Brain microvascular endothelial cell (primary cell): ENCODE measurements around the gene KIAA1191.
"Not testable (repeated sequence)": the region's sequence is repeated elsewhere in the genome, so short reads cannot be mapped to it uniquely, and the experiment has no call there.

Source experiments
- DNase-seq: peaks from one replicate; pipeline ENCODE4 v3.0.0-alpha.2; 2020
- H3K27ac ChIP-seq: fragments of 250-450 bp; sonication (Bioruptor Pico); 2 replicates; pipeline ENCODE4 v1.5.1; 2020; ENCODE audit warnings: mild to moderate bottlenecking, moderate library complexity
- H3K27me3 ChIP-seq: fragments of 250-450 bp; sonication (Bioruptor Pico); replicated peaks from 2 replicates; pipeline ENCODE4 v1.5.1; 2020; ENCODE audit warnings: mild to moderate bottlenecking
- H3K36me3 ChIP-seq: fragments of 250-450 bp; sonication (Bioruptor Pico); replicated peaks from 2 replicates; pipeline ENCODE4 v1.5.1; 2020; ENCODE audit warnings: mild to moderate bottlenecking
- H3K4me3 ChIP-seq: 2 replicates; pipeline ENCODE4 v1.5.1; 2011; ENCODE audit warnings: low read depth, mild to moderate bottlenecking, control low read depth, low read length, moderate library complexity
- CTCF ChIP-seq: IDR thresholded peaks from 2 replicates; pipeline ENCODE4 v1.5.1; 2011; ENCODE audit warnings: low read depth, mild to moderate bottlenecking, moderate library complexity, low read length, control low read depth, inconsistent platforms; ENCODE audit errors: missing control alignments
- in situ Hi-C: cut with HindIII; loops from 2 replicates; pipeline ENCODE4 v1.10.0; 2017; ENCODE audit warnings: low sequenced_read_pairs, low pct_ligation_motif_present

KIAA1191 gene, protein sequence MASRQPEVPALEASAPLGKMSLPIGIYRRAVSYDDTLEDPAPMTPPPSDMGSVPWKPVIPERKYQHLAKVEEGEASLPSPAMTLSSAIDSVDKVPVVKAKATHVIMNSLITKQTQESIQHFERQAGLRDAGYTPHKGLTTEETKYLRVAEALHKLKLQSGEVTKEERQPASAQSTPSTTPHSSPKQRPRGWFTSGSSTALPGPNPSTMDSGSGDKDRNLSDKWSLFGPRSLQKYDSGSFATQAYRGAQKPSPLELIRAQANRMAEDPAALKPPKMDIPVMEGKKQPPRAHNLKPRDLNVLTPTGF

GRCh38 chr5:176361437-176362232, at the start of gene KIAA1191:
KIAA1191 (minus strand) TSS chr5:176361764; CDS start chr5:176359508, 2,256 bp downstream.
- Histone ChIP-seq H3K27me3 (no peaks in the 10 kb centered on the region), H3K27ac (peak within 1 kb of the TSS; percentile 36), H3K4me3 (peak within 1 kb of the TSS; percentile 96), H3K36me3 (peaks cover 8% of the 10 kb centered on the region)
- TF ChIP-seq CTCF, result peak; percentile 36
- peak; percentile 94 for DNase-seq
- in situ Hi-C loops, result no loop called here

DNA sequence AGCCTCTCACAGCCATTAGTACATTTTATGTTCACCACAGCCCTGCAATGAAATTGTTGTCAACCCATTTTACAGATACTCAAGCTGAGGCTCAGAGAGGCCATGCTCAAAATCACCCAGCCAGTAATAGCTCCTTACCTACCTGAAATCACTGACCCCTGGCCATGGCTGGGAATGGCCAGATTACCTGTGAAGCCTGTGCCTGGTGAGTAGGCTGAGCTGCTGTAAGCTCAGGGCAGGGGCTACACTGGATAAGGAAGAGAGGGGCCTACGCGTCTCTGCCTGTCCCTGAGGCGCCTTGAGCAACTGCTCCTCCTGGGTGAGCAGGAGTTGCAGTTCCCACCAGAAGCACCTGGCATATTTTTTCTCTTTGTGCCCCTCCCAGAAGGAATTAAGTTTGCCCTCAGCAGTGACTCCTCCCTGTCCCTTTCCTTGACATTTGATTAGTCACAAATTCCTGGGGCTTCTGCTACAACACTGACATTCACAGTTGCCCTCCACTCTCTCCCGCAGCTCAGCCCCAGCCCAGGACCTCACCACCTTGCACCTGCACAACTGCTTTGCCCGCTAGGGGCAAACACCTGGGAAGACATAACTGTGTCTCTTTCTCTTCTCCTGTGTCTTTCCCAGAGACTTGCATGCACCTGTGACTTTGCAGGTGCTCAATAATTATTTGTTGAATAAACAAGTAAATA, 49.1 kb upstream of the KIAA1191 start:
- no peak overlapping the region for H3K27ac ChIP-seq
- no peaks in the 10 kb centered on the region for H3K27me3 ChIP-seq
- H3K36me3 ChIP-seq, result peaks cover 12% of the 10 kb centered on the region
- in situ Hi-C loops, result no loop called here
- no peak for TF ChIP-seq CTCF
- no peak overlapping the region for H3K4me3 ChIP-seq
- no peak for DNase-seq

DNA sequence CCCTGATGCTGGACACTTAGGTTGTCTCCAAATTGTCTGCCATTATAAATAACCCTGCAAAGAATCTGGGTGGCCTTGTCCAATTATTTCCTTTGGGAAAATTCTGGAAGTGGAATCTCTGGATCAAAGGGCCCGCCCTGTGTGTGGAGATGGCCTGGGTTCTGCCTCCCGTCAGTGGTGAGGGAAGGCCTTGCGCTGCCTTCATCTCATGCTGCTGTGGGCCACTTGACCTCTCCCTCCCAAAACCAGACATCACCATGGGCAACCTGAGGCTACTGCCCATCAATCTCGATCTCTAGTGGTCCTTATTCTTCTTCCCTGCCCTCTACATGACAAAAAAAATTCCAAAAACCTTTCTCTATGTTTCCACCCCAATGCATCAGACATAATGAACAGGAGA, 48.2 kb upstream of the KIAA1191 start:
- no peak overlapping the region for H3K4me3 ChIP-seq
- no peak for DNase-seq
- peaks cover 14% of the 10 kb centered on the region for H3K36me3 ChIP-seq
- in situ Hi-C loops, result no loop called here
- H3K27ac ChIP-seq, result no peak overlapping the region
- no peak for TF ChIP-seq CTCF
- no peaks in the 10 kb centered on the region for H3K27me3 ChIP-seq

GRCh38 chr5:176408590-176408989, 47.0 kb upstream of the KIAA1191 start:
- no peak for TF ChIP-seq CTCF
- peaks cover 14% of the 10 kb centered on the region for H3K36me3 ChIP-seq
- in situ Hi-C loops, result no loop called here
- no peak overlapping the region for H3K27ac ChIP-seq
- no peak for DNase-seq
- H3K4me3 ChIP-seq, result no peak overlapping the region
- no peaks in the 10 kb centered on the region for H3K27me3 ChIP-seq

DNA sequence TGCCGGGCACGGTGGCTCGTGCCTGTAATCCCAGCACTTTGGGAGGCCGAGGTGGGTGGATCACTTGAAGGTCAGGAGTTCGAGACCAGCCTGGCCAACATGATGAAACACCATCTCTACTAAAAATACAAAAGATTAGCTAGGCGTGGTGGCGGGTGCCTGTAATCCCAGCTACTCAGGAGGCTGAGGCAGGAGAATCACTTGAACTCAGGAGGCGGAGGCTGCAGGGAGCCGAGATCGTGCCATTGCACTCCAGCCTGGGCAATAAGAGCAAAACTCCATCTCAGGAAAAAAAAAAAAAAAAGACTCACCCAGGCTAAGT, 46.6 kb upstream of the KIAA1191 start:
- H3K36me3 ChIP-seq, result peaks cover 14% of the 10 kb centered on the region
- H3K27me3 ChIP-seq, H3K4me3 ChIP-seq, in situ Hi-C loops, H3K27ac ChIP-seq, DNase-seq: not testable (repeated sequence)
